Endothelial cell of umbilical vein (primary cell): ENCODE measurements around the gene ADORA2A.

Experiments
- GATA2 ChIP-seq: IDR thresholded peaks from 2 replicates; pipeline ENCODE4 v1.7.0; 2011; ENCODE audit warnings: low read depth, mild to moderate bottlenecking, moderate library complexity, mixed read lengths, low read length; ENCODE audit not compliant: insufficient read length, insufficient read depth
- POLR2A ChIP-seq: IDR thresholded peaks from 2 replicates; pipeline ENCODE4 v1.6.1; 2012; ENCODE audit warnings: low read depth, mild to moderate bottlenecking, control low read depth, low read length
- POLR2AphosphoS5 ChIP-seq: IDR thresholded peaks from 2 replicates; pipeline ENCODE4 v1.6.1; 2012; ENCODE audit warnings: low read depth, mild to moderate bottlenecking, control low read depth, low read length, moderate library complexity; ENCODE audit not compliant: insufficient read depth
- TF ChIP-seq, protein P1 (sequence below), 2 donors: IDR thresholded peaks; 1 replicate in 1 of 2; 2 replicates in 1 of 2; pipeline ENCODE4 v1.5.1; 2011; ENCODE audit warnings: low read length in 2 of 2, mild to moderate bottlenecking in 2 of 2, moderate library complexity in 2 of 2, control low read depth in 1 of 2, inconsistent platforms in 1 of 2, low read depth in 1 of 2; ENCODE audit not compliant: insufficient read depth in 1 of 2; ENCODE audit errors: extremely low read depth in 1 of 2
- TF ChIP-seq, protein P2 (sequence below): IDR thresholded peaks from 2 replicates; pipeline ENCODE4 v1.6.1; 2011; ENCODE audit not compliant: insufficient read depth, insufficient read length

DNA sequence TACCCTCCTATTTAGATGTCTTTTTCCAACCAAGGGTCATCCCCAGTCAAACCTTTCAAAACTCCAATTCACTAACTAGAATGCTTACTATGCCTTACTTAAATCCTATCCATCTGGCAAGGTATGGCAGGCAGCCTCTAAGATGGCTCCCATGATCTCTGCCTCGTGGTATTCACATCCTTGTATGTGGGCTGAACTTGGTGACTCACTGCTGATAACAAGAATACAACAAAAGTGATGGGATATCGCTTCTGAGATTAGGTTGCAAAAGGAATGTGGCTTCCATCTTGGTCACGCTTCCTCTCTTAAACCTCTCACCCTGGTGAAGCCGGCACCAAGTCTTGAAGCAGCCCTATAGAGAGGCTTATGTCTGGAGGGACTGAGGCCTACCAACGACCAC lies 38.2 kb downstream of the ADORA2A start:
- TF ChIP-seq POLR2AphosphoS5: peak; percentile 57
- TF ChIP-seq, protein P1, sequence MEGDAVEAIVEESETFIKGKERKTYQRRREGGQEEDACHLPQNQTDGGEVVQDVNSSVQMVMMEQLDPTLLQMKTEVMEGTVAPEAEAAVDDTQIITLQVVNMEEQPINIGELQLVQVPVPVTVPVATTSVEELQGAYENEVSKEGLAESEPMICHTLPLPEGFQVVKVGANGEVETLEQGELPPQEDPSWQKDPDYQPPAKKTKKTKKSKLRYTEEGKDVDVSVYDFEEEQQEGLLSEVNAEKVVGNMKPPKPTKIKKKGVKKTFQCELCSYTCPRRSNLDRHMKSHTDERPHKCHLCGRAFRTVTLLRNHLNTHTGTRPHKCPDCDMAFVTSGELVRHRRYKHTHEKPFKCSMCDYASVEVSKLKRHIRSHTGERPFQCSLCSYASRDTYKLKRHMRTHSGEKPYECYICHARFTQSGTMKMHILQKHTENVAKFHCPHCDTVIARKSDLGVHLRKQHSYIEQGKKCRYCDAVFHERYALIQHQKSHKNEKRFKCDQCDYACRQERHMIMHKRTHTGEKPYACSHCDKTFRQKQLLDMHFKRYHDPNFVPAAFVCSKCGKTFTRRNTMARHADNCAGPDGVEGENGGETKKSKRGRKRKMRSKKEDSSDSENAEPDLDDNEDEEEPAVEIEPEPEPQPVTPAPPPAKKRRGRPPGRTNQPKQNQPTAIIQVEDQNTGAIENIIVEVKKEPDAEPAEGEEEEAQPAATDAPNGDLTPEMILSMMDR (IDR thresholded peaks at IDR 0.05; ENCODE audit: extremely low read depth in 1 of 2, insufficient read depth in 1 of 2, low read depth in 1 of 2, low read length in 2 of 2): no peak
- TF ChIP-seq, protein P2, sequence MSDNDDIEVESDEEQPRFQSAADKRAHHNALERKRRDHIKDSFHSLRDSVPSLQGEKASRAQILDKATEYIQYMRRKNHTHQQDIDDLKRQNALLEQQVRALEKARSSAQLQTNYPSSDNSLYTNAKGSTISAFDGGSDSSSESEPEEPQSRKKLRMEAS: peak; percentile 20
- no peak for TF ChIP-seq POLR2A
- TF ChIP-seq GATA2: peak; percentile 88
